Large intestine (tissue), 3 donors: ENCODE data around the gene ANKMY2. TPM values are rescaled to one million over a fixed set of nuclear protein-coding genes. Genes with fewer than 3 reads are reported as not detected.

Source experiments
- DNase-seq, 2 donors: peaks; one replicate each; pipeline versions ENCODE4 v3.0.0 to v3.0.0-alpha.2; 2013
- H3K27ac ChIP-seq: one replicate; pipeline ENCODE4 v1.5.1; 2013; ENCODE audit warnings: low read length
- H3K27me3 ChIP-seq: 2 replicates; pipeline ENCODE4 v1.6.1; 2013; ENCODE audit warnings: low read length; ENCODE audit not compliant: control insufficient read depth, insufficient read depth
- H3K36me3 ChIP-seq: 2 replicates; pipeline ENCODE4 v1.6.1; 2013; ENCODE audit warnings: low read length; ENCODE audit not compliant: control insufficient read depth, insufficient read depth
- H3K4me1 ChIP-seq: one replicate; pipeline ENCODE4 v1.6.1; 2013; ENCODE audit warnings: low read length; ENCODE audit not compliant: control insufficient read depth, insufficient read depth
- H3K4me3 ChIP-seq: one replicate; pipeline ENCODE4 v1.5.1; 2013; ENCODE audit warnings: low read length
- H3K9me3 ChIP-seq: one replicate; pipeline ENCODE4 v1.6.1; 2013; ENCODE audit warnings: mild to moderate bottlenecking, low read depth, low read length, moderate library complexity; ENCODE audit not compliant: control insufficient read depth
- WGBS: methylation state at CpG from one replicate; pipeline ENCODE4 v1.1.5; 2013; ENCODE audit warnings: low lambda C conversion rate; ENCODE audit not compliant: insufficient coverage; 5-methylcytosine and 5-hydroxymethylcytosine counted together
- polyA plus RNA-seq: library from polyadenylated mRNA; unstranded; fragments of 120-200 nt; gene quantifications from one replicate; pipeline ENCODE4 v1.2.1, GENCODE V29; 2013

ANKMY2 gene
- polyA plus RNA-seq, 1 donor = 34.0 TPM

DNA sequence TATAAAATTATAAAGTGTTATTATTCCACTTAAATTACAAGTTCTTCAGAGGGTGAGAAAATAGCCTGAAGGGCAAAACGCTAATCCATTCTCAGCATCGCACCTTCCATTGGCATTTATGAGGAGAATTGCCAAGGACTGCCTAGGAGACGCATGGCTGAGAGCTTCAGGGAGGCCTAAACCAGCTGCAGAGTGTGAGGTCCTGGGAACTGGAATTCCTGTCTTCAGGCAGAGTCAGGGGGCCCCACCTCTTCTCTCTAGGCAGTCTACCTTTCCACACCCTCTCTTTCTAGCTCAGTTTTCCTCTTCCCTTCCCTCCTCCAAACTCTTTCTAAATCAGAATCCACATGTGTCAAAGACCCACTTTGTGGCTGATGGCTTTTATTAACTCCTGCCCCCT, 83.6 kb downstream of the ANKMY2 start:
- Histone ChIP-seq H3K4me3 (no peak overlapping the region), H3K27me3 (no peaks in the 10 kb centered on the region), H3K36me3 (no peaks in the 10 kb centered on the region), H3K4me1 (no peaks in the 10 kb centered on the region), H3K27ac (no peak overlapping the region), H3K9me3 (no peaks in the 10 kb centered on the region)
- WGBS = no CpG with 5 or more reads among the region's 3 CpGs
- no peak for DNase-seq

- 90% methylated on average over 2 of the region's 3 CpGs for WGBS
Measured at GRCh38 chr7:16559497-16560179, 85.9 kb downstream of the ANKMY2 start.

DNA sequence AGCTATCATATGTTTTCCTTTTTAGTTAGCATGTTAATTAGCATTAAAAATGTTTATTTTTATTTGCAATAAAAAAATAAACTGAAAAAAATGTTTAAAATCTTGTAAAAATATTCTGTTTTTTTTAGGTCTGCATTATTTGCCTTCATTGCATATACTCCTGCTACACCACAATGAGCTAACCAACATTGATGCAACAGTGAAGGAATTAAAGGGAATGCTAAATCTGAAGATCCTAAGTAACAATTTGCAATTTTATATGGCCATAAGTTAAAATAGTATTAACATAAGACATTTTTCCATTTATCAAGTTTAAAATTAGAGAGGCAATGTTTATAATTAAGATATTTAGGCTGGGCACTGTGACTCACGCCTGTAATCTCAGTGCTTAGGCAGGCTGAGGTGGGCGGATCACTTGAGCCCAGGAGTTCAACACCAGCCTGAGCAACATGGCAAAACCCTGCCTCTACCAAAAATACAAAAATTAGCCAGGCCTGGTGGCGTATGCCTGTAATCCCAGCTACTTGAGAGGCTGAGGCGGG, 86.7 kb downstream of the ANKMY2 start:
- H3K36me3 ChIP-seq = no peaks in the 10 kb centered on the region
- H3K4me1 ChIP-seq = no peaks in the 10 kb centered on the region
- no peak overlapping the region for H3K4me3 ChIP-seq
- no peaks in the 10 kb centered on the region for H3K9me3 ChIP-seq
- no peaks in the 10 kb centered on the region for H3K27me3 ChIP-seq
- no CpG with 5 or more reads among the region's 4 CpGs for WGBS
- no peak for DNase-seq
- no peak overlapping the region for H3K27ac ChIP-seq

More at GRCh38 chr7:16559497-16560179, 85.9 kb downstream of the ANKMY2 start:
- Histone ChIP-seq H3K9me3 (no peaks in the 10 kb centered on the region), H3K4me1 (no peaks in the 10 kb centered on the region), H3K4me3 (no peak overlapping the region), H3K27ac (no peak overlapping the region), H3K27me3 (no peaks in the 10 kb centered on the region), H3K36me3 (no peaks in the 10 kb centered on the region)
- DNase-seq = no peak

GRCh38 chr7:16556359-16556758, 89.2 kb downstream of the ANKMY2 start:
- no CpG with 5 or more reads among the region's 2 CpGs for WGBS
- no peak overlapping the region for H3K27ac ChIP-seq
- no peak for DNase-seq
- H3K4me3 ChIP-seq = no peak overlapping the region
- H3K36me3 ChIP-seq = no peaks in the 10 kb centered on the region
- H3K27me3 ChIP-seq = no peaks in the 10 kb centered on the region
- H3K9me3 ChIP-seq = no peaks in the 10 kb centered on the region
- no peaks in the 10 kb centered on the region for H3K4me1 ChIP-seq

GRCh38 chr7:16554518-16555236, 90.9 kb downstream of the ANKMY2 start:
- no peaks in the 10 kb centered on the region for H3K36me3 ChIP-seq
- no peaks in the 10 kb centered on the region for H3K27me3 ChIP-seq
- WGBS = 100% methylated on average over 1 of the region's 10 CpGs
- no peak for DNase-seq
- H3K27ac ChIP-seq = no peak overlapping the region
- no peaks in the 10 kb centered on the region for H3K9me3 ChIP-seq
- no peak overlapping the region for H3K4me3 ChIP-seq
- H3K4me1 ChIP-seq = no peaks in the 10 kb centered on the region

- Histone ChIP-seq H3K9me3 (no peaks in the 10 kb centered on the region), H3K4me3 (no peak overlapping the region), H3K4me1 (no peaks in the 10 kb centered on the region), H3K36me3 (no peaks in the 10 kb centered on the region), H3K27me3 (no peaks in the 10 kb centered on the region), H3K27ac (no peak overlapping the region)
- WGBS = 60% methylated on average over 1 of the region's 1 CpG
- DNase-seq = no peak
Measured at GRCh38 chr7:16550671-16551070, 94.9 kb downstream of the ANKMY2 start.

Other genes starting within 250 kb of the ANKMY2 start
- 1.8 TPM for gene CRPPA, start 224.2 kb downstream of the ANKMY2 start, polyA plus RNA-seq
- 11.0 TPM for gene SOSTDC1, start 180.0 kb downstream of the ANKMY2 start, polyA plus RNA-seq
- gene LRRC72, start 118.9 kb downstream of the ANKMY2 start, polyA plus RNA-seq = not detected
- 69.7 TPM for gene BZW2, start 427 bp upstream of the ANKMY2 start, polyA plus RNA-seq
- 189 TPM for gene TSPAN13, start 108.0 kb upstream of the ANKMY2 start, polyA plus RNA-seq
- gene AGR2, start 159.2 kb upstream of the ANKMY2 start, polyA plus RNA-seq = 527 TPM
- 213 TPM for gene AGR3, start 236.2 kb upstream of the ANKMY2 start, polyA plus RNA-seq